KMS-11 (cell line): ENCODE results near the gene TTC28.

Source experiments
- H2AFZ ChIP-seq: fragments of 200-600 bp; sonication (generic); 2 replicates; pipeline ENCODE4 v1.6.1; 2016; ENCODE audit warnings: antibody characterized with exemption, mixed run types, low read depth
- H3K27ac ChIP-seq: fragments of 200-600 bp; sonication (generic); 2 replicates; pipeline ENCODE4 v1.6.1; 2016; ENCODE audit warnings: mild to moderate bottlenecking, mixed run types
- H3K27me3 ChIP-seq: fragments of 200-600 bp; sonication (generic); 2 replicates; pipeline ENCODE4 v1.6.1; 2017; ENCODE audit warnings: mild to moderate bottlenecking, low read depth, mixed run types, moderate library complexity; ENCODE audit not compliant: insufficient read depth
- H3K36me3 ChIP-seq: fragments of 200-600 bp; sonication (generic); 2 replicates; pipeline ENCODE4 v1.6.1; 2017; ENCODE audit warnings: mild to moderate bottlenecking, mixed run types; ENCODE audit not compliant: insufficient read depth
- H3K4me1 ChIP-seq: fragments of 200-600 bp; sonication (generic); 2 replicates; pipeline ENCODE4 v1.6.1; 2016; ENCODE audit warnings: mild to moderate bottlenecking, low read depth, mixed run types; ENCODE audit not compliant: poor library complexity, severe bottlenecking
- H3K4me2 ChIP-seq: fragments of 200-600 bp; sonication (generic); 2 replicates; pipeline ENCODE4 v1.7.0; 2016; ENCODE audit warnings: mild to moderate bottlenecking, mixed run types
- H3K4me3 ChIP-seq: fragments of 200-600 bp; sonication (generic); IDR thresholded peaks from 2 replicates; pipeline ENCODE4 v1.6.1; 2017; ENCODE audit warnings: low read depth, low read length, mixed read lengths; ENCODE audit not compliant: insufficient read depth
- H3K79me2 ChIP-seq: fragments of 200-600 bp; sonication (generic); 2 replicates; pipeline ENCODE4 v1.6.1; 2016; ENCODE audit warnings: low read depth, mixed run types; ENCODE audit not compliant: insufficient read depth
- H3K9ac ChIP-seq: fragments of 200-600 bp; sonication (generic); 2 replicates; pipeline ENCODE4 v1.6.1; 2016; ENCODE audit warnings: mild to moderate bottlenecking, mixed run types
- H4K20me1 ChIP-seq: fragments of 200-600 bp; sonication (generic); 2 replicates; pipeline ENCODE4 v1.6.1; 2016; ENCODE audit warnings: mild to moderate bottlenecking, mixed run types; ENCODE audit not compliant: insufficient read depth
- CTCF ChIP-seq: fragments of 200-600 bp; sonication (generic); conservative IDR thresholded peaks from 2 replicates; pipeline ENCODE4 v1.6.1; 2017; ENCODE audit warnings: low read depth, mild to moderate bottlenecking, antibody characterized with exemption, low read length, moderate library complexity, mixed read lengths

Gene TTC28

GRCh38 chr22:28441720-28442263 lies 237.8 kb downstream of the TTC28 start:
- Histone ChIP-seq H4K20me1 (no peaks in the 10 kb centered on the region), H3K4me2 (no peak overlapping the region), H3K27me3 (no peaks in the 10 kb centered on the region), H3K36me3 (no peaks in the 10 kb centered on the region), H3K4me1 (no peaks in the 10 kb centered on the region), H3K9ac (no peak overlapping the region), H3K27ac (no peak overlapping the region), H2AFZ (no peak overlapping the region), H3K79me2 (no peaks in the 10 kb centered on the region), H3K4me3 (no peak overlapping the region)
- TF ChIP-seq CTCF, result no peak

GRCh38 chr22:28440592-28441390 lies 238.8 kb downstream of the TTC28 start:
- Histone ChIP-seq H3K4me1 (no peaks in the 10 kb centered on the region), H3K9ac (no peak overlapping the region), H3K27ac (no peak overlapping the region), H4K20me1 (no peaks in the 10 kb centered on the region), H3K27me3 (no peaks in the 10 kb centered on the region), H3K4me3 (no peak overlapping the region), H3K79me2 (no peaks in the 10 kb centered on the region), H2AFZ (no peak overlapping the region), H3K36me3 (no peaks in the 10 kb centered on the region), H3K4me2 (no peak overlapping the region)
- no peak for TF ChIP-seq CTCF

- Histone ChIP-seq H3K4me3 (no peak overlapping the region), H3K4me2 (no peak overlapping the region), H3K79me2 (no peaks in the 10 kb centered on the region), H3K4me1 (no peaks in the 10 kb centered on the region), H3K9ac (no peak overlapping the region), H2AFZ (no peak overlapping the region), H3K36me3 (no peaks in the 10 kb centered on the region), H4K20me1 (no peaks in the 10 kb centered on the region), H3K27ac (no peak overlapping the region), H3K27me3 (no peaks in the 10 kb centered on the region)
- TF ChIP-seq CTCF, result no peak
Measured at GRCh38 chr22:28438183-28438768, 241.4 kb downstream of the TTC28 start.

GRCh38 chr22:28435982-28436381 lies 243.7 kb downstream of the TTC28 start:
- H3K36me3 ChIP-seq, result no peaks in the 10 kb centered on the region
- H3K27me3 ChIP-seq, result no peaks in the 10 kb centered on the region
- H2AFZ ChIP-seq, result no peak overlapping the region
- H3K4me1 ChIP-seq, result no peaks in the 10 kb centered on the region
- H4K20me1 ChIP-seq, result no peaks in the 10 kb centered on the region
- H3K9ac ChIP-seq, result no peak overlapping the region
- H3K4me3 ChIP-seq, result no peak overlapping the region
- no peak overlapping the region for H3K4me2 ChIP-seq
- no peak for TF ChIP-seq CTCF
- H3K27ac ChIP-seq, result no peak overlapping the region
- no peaks in the 10 kb centered on the region for H3K79me2 ChIP-seq
